HL-60 (cell line): ENCODE results near the gene SLC37A2.

ENCODE experiments used
- DNase-seq, 2 experiments: peaks; one replicate each; pipeline ENCODE4 v3.0.0-alpha.2; 2010 to 2020; ENCODE audit warnings: low read depth in 1 of 2, low spot score in 1 of 2
- H3K27ac ChIP-seq: fragments of 250-450 bp; sonication (Bioruptor Pico); replicated peaks from 2 replicates; pipeline ENCODE4 v1.5.1; 2020; ENCODE audit warnings: mild to moderate bottlenecking, moderate library complexity
- H3K27me3 ChIP-seq: fragments of 250-450 bp; sonication (Bioruptor Pico); 2 replicates; pipeline ENCODE4 v1.5.1; 2021; ENCODE audit warnings: mild to moderate bottlenecking, moderate library complexity; ENCODE audit not compliant: insufficient read depth, poor library complexity, severe bottlenecking
- H3K4me3 ChIP-seq: replicated peaks from 2 replicates; pipeline ENCODE4 v1.5.1; 2011; ENCODE audit warnings: mild to moderate bottlenecking, control low read depth, low read length; ENCODE audit not compliant: insufficient read depth
- GABPA ChIP-seq: IDR thresholded peaks from 2 replicates; pipeline ENCODE4 v1.6.1; 2012; ENCODE audit warnings: low read depth
- POLR2AphosphoS5 ChIP-seq: IDR thresholded peaks from 2 replicates; pipeline ENCODE4 v1.6.1; 2012; ENCODE audit warnings: low read depth
- SPI1 ChIP-seq: IDR thresholded peaks from 2 replicates; pipeline ENCODE4 v1.6.1; 2012; ENCODE audit warnings: low read depth, mild to moderate bottlenecking, borderline replicate concordance
- TF ChIP-seq, protein P1 (sequence below): IDR thresholded peaks from one replicate; pipeline ENCODE4 v1.5.1; 2011; ENCODE audit warnings: low read length, control low read depth, inconsistent platforms; ENCODE audit not compliant: insufficient read depth
- TF ChIP-seq, protein P2 (sequence below): IDR thresholded peaks from 2 replicates; pipeline ENCODE4 v1.6.1; 2012; ENCODE audit warnings: low read depth; ENCODE audit not compliant: insufficient replicate concordance

SLC37A2 gene

DNA sequence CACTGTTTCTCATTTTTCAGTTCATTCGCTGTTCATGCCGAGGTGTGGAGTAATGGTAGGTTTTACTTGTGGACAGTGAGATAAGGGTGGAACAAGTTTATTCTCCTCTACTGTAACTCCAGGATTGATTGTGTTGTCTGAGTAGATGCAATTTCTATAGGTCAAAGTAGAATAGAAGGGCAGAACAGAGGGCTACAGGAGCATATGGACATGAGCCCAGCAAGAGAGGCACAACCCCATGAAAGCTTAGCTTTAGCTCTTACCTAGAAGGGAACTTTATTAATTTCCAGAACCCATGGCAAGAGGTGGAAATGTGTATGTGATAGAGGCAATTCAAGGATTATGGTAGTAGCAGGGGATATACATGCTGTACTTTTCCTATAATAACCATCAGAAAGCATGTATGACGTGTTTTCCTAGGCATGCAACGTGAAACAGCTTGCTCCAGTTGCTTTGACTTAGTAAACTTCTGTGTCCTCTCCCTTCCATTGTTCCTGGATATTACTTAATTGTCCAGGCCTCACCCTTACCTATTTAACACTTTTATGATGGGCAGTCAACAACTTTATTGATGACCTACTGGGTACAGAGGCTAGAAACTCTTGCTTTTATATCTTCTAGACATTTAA lies 13.8 kb upstream of the SLC37A2 start:
- DNase-seq, result no peak
- Histone ChIP-seq H3K4me3 (no peak overlapping the region), H3K27ac (no peak overlapping the region), H3K27me3 (no peaks in the 10 kb centered on the region)
- no peak for TF ChIP-seq SPI1
- TF ChIP-seq POLR2AphosphoS5, result no peak
- TF ChIP-seq, protein P1, sequence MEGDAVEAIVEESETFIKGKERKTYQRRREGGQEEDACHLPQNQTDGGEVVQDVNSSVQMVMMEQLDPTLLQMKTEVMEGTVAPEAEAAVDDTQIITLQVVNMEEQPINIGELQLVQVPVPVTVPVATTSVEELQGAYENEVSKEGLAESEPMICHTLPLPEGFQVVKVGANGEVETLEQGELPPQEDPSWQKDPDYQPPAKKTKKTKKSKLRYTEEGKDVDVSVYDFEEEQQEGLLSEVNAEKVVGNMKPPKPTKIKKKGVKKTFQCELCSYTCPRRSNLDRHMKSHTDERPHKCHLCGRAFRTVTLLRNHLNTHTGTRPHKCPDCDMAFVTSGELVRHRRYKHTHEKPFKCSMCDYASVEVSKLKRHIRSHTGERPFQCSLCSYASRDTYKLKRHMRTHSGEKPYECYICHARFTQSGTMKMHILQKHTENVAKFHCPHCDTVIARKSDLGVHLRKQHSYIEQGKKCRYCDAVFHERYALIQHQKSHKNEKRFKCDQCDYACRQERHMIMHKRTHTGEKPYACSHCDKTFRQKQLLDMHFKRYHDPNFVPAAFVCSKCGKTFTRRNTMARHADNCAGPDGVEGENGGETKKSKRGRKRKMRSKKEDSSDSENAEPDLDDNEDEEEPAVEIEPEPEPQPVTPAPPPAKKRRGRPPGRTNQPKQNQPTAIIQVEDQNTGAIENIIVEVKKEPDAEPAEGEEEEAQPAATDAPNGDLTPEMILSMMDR, result no peak
- TF ChIP-seq, protein P2, sequence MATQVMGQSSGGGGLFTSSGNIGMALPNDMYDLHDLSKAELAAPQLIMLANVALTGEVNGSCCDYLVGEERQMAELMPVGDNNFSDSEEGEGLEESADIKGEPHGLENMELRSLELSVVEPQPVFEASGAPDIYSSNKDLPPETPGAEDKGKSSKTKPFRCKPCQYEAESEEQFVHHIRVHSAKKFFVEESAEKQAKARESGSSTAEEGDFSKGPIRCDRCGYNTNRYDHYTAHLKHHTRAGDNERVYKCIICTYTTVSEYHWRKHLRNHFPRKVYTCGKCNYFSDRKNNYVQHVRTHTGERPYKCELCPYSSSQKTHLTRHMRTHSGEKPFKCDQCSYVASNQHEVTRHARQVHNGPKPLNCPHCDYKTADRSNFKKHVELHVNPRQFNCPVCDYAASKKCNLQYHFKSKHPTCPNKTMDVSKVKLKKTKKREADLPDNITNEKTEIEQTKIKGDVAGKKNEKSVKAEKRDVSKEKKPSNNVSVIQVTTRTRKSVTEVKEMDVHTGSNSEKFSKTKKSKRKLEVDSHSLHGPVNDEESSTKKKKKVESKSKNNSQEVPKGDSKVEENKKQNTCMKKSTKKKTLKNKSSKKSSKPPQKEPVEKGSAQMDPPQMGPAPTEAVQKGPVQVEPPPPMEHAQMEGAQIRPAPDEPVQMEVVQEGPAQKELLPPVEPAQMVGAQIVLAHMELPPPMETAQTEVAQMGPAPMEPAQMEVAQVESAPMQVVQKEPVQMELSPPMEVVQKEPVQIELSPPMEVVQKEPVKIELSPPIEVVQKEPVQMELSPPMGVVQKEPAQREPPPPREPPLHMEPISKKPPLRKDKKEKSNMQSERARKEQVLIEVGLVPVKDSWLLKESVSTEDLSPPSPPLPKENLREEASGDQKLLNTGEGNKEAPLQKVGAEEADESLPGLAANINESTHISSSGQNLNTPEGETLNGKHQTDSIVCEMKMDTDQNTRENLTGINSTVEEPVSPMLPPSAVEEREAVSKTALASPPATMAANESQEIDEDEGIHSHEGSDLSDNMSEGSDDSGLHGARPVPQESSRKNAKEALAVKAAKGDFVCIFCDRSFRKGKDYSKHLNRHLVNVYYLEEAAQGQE, result no peak
- TF ChIP-seq GABPA, result no peak

DNA sequence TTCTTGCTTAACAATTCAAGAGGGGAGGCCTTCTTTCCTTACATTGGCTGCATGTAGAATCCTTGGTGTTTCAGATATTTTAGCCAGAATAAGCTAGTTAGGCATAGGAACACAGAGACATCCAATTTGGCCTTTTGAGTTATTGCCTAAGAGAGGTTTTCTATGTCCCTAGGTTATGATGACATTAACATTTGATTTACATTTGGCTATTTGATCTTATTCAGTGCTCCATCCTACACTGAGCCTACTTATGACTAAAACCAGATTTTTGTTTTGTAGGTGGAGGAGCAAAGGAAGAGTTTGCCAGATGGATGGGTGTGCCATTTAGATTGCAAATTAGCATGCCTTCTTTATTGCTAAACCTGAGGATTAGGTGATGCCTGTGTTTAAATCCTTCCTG lies 11.1 kb upstream of the SLC37A2 start:
- H3K27me3 ChIP-seq, result no peaks in the 10 kb centered on the region
- no peak for DNase-seq
- TF ChIP-seq POLR2AphosphoS5 (no peak), SPI1 (no peak), GABPA (no peak)
- TF ChIP-seq, protein P2, result no peak
- TF ChIP-seq, protein P1, result no peak

DNA sequence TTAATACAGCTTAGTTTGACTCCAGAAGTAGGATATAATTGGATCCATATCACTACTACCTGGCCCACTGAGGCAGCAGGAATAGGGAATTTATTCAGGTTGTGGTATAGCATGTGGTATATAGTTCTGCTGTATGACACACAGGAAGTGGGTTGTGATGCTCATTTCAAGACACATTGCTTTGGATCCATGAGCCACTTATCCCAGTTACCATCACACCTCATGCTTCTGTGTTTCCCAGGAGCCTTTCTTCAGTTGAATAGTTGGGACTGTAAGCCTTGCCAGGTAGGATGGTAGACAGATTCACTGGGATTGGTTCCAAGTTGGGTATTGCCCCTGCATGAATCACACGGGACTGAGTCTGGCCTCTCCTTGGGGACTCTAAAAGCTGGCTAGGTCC lies 9.9 kb upstream of the SLC37A2 start:
- TF ChIP-seq, protein P1, result no peak
- TF ChIP-seq GABPA (no peak), SPI1 (no peak), POLR2AphosphoS5 (no peak)
- TF ChIP-seq, protein P2, result no peak
- no peaks in the 10 kb centered on the region for H3K27me3 ChIP-seq
- no peak for DNase-seq

More for the DNA sequence above, 11.1 kb upstream of the SLC37A2 start:
- Histone ChIP-seq H3K4me3 (no peak overlapping the region), H3K27ac (no peak overlapping the region)

More for the DNA sequence above, 9.9 kb upstream of the SLC37A2 start:
- no peak overlapping the region for H3K4me3 ChIP-seq
- no peak overlapping the region for H3K27ac ChIP-seq
